Stimulated activated CD8-positive, alpha-beta memory T cell treated with anti-CD3 and anti-CD28 coated beads, Interleukin-4, amount 100 ng/mL, for 24 hours (primary cell): ENCODE results near the gene DYNC2H1.
"Not testable (repeated sequence)": the region's sequence is repeated elsewhere in the genome, so short reads cannot be mapped to it uniquely, and the experiment has no call there.

Experiments used
- DNase-seq: peaks from one replicate; pipeline ENCODE4 v3.0.0-alpha.2; 2020; ENCODE audit warnings: low read depth

DYNC2H1 gene

DNA sequence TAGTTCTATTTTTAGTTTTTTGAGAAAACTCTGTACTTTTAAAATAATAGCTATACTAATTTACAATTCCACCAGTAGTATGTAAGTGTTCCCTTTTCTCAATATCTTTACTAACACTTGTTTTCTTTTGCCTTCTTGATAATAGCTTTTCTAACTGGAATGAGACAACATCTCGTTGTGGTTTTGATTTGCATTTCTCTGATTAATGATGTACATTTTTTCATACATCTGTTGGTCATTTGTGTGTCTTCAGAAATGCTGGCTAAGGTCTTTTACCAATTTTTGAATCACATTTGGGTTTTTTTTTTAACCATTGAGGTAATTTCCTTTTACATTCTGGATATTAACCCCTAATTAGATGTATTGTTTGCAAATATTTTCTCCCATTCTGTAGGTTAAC lies 258.9 kb downstream of the DYNC2H1 start:
- no peak for DNase-seq

DNA sequence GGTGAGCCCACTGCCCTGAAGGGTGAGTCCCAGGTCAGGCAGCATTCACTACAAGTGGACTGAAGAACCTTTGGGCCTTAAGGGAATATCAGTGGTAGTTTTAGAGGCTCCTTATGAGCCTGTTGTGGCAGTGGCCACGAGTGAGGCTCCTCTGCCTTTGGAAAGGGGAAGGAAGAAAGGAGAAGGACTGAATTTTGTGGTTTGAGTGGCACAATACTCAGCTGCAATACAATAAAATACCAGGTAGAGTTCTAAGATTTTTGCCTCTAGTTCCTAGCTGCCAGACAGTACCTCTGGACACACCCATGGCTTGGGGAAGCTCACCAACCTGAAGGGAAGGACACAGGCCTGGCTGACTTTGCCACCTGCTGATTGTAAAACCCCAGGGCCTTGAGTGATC lies 260.9 kb downstream of the DYNC2H1 start:
- no peak for DNase-seq

DNA sequence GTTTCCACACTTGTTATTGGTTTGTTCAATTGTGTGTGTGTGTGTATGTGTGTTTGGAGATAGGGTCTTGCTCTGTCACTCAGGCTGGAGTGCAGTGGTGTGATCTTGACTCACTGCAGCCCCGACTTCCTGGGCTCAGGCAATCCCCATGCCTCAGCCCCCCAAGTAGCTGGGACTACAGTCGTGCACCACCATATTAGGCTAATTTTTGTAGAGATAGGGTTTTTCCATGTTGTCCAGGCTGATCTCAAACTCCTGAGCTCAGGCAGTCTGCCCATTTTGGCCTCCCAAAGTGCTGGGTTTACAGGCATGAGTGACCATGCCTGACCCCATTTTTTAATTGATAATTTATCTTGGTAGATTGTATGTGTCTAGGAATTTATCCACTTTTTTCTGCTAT lies 263.7 kb downstream of the DYNC2H1 start:
- DNase-seq, result no peak

DNA sequence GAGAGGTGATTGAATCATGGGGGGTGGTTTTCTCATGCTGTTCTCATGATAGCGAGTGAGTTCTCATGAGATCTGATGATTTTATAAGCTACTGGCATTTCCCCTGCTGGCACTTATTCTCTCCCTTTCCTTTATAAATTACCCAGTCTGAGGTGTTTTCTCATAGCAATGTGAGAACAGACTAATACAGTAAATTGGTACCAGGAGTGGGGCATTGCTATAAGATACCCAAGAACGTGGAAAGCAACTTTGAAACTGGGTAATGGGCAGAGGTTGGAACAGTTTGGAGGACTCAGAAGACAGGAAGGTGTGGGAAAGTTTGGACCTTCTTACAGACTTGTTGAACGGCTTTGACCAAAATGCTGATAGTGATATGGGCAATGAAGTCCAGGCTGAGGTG lies 265.0 kb downstream of the DYNC2H1 start:
- not testable (repeated sequence) for DNase-seq

DNA sequence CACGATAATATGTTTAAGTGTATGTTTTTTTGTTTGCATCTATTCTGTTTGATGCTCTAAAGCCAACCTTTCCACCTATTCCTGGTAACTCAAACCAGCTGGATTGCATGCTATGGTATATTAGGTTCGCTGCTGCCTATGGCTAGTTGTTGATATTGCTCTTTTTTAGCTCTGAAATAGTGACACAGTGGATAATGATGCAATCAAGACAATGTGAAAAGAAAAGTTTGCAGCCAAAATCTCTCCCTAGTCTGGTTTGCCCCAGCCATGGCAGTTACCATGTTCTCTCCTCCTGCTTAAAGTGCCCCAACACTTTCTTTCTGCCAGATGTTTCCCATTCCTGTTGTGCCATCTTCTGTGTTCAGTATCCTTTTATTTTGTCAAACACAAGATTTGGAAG lies 269.7 kb downstream of the DYNC2H1 start:
- DNase-seq, result no peak

DNA sequence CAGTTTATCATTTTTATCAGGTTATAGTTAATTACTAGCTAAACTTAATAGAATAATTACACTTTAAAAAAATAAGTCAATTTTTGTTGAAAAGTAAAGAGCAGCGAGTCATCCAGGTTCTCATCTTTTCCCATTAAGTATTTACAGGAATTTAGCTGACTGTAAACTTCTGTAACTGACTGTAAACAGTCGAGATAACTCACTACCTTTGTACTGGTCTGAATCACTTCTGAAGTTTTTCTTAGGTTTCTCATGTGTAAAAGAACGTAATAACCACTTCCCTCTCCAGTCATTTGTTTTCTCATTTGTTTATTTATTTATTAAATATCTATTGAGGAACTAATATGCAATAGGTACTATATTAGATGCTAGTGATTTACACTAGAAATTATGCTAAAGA lies 270.8 kb downstream of the DYNC2H1 start:
- no peak for DNase-seq

DNA sequence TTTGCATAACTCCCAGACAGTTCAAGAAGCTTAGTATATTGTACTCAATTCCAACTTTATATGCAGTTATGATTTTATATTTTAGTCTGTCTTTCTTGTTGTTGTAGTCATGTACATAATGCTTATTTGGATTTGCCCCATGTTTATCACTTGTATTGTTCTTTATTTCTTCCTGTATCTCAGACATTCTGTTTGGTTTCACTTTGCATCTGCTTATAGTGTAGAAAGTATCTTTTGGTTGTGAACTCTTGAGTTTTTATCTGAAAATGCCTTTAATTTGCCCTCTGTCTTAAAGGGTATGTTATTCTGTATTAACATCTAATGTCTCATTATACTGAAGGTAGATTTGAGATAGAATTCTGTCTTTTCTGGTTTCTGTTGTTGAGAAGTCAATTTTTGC lies 275.4 kb downstream of the DYNC2H1 start:
- DNase-seq, result no peak

DNA sequence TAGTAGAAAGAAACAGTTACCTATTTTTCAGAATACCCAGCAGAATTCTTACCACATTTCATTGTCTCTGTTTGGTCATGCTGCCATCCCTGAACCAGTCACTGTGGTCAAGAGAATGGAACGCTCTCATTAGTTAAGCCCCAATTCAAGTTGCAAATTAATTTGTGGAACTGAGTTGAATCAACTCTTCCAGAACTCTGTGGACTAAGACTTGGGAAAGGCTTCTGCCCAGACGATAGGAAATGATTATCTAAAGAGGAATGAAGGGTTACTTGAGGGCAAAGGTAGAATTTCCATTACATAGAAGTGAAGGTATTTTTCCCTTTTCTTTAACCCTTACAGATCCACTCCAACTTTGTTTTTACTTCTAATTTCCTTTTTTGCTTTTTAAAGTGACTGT lies 286.4 kb downstream of the DYNC2H1 start:
- no peak for DNase-seq

DNA sequence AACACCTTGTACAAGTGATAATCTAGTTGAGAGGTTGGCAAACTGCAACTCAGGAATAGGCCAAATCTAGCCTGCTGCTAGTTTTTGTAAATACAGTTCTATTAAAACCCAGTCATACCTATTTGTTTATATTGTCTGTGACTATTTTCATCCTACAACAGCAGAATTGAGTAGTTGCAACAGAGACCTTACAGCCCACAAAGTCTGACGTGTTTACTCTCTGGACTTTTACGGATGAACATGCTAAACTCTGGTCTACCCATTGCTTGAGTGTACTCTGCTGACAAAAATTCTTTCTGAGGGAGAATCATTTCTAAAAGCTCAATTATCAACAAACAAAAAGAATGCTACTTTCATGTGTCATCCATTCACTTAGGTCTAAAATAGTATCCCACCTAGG lies 287.0 kb downstream of the DYNC2H1 start:
- DNase-seq, result no peak

DNA sequence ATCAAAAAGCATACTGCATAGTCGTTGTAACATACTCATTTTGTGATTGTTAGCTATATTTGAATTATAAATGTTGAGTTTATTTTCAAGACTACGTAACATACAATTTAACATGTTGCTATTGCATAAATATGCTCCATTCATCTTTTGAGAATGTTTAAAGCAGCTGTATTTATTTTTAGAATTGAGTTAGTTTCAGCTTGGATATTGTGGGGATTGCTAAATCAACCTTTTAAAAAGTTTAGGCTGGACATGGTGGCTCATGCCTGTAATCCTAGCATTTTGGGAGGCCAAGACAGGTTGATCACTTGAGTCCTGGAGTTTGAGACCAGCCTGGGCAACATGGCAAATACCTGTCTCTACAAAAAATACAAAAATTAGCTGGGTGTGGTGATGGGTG lies 288.1 kb downstream of the DYNC2H1 start:
- DNase-seq, result no peak

DNA sequence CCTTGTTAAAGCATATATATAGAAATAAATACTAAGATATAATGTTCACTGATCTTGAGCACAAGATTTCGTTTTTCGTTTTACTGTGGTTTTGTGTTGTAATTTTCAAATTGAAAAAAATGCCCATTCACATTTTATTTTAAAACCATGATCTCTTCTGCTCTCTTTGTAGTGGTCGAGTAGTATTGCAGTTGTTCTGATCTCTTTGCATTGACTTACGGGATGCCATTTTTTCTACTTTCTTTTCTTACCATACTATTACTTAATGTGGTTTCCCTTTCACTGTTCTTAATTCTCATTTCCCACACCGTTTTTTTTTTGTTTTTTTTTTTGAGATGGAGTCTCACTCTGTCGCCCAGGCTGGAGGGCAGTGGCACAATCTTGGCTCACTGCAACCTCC lies 289.6 kb downstream of the DYNC2H1 start:
- no peak for DNase-seq

DNA sequence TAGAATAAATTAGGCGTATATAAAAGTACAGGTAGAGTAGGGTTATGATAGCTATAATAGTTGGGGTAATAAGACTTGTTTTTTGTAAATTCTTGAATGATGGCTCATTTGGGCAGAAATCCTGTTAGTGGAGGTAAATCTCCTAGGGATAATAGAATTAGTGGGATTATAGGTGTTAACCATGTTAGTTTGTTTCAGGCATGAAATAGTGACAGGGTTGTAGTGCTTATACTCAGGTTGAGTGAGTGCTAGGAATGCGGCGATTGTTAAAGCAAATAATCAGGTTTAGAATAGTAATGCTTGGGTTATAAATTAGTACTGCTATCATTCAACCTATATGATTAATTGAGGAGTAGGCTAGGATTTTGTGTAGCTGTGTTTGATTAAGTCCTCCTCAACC lies 297.1 kb downstream of the DYNC2H1 start:
- no peak for DNase-seq

DNA sequence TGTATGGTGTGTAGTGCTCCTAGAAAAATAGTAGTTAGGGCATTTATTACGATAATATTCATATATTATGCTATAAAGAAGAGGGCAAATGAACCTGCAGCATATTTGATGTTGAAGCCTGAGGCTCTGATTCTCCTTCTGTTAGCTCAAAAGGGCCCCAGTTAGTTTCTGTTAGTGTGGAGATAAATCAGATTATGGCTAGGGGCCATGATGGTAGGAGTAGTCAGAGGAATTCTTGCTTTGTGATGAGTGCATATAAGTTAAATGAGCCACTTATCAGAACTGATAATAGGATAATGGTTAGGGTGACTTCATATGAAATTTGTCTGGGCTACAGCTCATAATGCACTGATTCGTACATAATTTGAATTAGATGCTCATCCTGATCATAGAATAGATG lies 298.4 kb downstream of the DYNC2H1 start:
- no peak for DNase-seq

DNA sequence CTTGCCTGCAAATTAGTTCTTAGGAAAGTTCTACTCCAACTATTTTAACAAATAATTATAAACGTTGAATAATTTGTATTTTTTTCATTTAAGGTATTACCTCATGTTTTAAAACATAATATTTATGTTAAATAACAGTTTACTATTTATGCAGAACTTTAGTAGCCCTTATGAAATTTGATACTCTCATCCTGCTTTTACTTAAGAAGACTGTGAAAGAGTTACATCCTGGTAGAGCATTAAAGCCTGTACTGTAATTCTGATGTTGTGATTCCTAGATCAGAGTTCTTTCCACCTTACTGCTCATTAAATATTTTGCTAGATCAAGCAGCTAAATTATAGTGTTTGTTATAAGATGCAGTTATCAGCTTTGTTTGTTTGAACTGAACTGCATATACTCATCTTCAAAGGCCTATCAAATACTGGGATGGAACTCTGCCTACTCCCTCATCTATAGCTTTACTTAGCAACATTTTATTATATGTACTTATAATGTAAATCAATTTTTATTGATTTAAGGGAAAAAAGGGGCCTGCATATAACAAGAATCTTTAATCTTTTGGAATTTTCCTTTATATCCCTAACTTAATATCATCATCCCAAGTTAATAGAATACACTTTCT lies 304.2 kb downstream of the DYNC2H1 start:
- no peak for DNase-seq

DNA sequence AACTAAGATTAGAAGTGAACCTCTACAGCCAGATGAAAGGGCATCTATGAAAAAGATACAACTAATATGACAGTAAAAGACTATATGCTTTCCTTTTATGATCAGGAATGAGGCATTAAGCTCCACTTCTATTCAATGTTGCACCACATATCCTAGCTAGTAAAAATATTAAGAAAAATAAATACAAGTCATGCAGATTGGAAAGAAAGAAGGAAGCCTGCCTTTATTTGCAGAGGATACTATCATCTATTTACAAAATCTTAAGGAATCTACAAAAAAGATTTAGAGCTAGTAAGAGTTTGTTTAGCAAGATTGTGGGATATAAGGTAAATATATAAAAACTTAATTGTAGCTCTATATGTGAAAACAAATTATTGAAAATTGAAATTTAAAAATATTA lies 308.8 kb downstream of the DYNC2H1 start:
- DNase-seq, result no peak

DNA sequence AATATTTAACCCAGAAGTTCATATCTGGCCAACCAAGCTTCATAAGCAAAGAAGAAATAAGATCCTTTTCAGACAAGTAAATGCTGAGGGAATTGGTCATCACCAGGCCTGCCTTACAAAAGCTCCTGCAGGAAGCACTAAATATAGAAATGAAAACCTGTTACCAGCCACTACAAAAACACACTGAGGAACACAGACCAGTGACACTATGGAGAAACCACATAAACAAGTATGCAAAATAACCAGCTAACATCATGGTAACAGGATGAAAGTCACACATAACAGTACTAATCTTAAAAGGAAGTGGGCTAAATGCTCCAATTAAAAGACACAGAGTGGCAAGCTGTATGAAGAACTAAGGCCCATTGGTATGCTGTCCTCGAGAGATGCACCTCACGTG lies 311.4 kb downstream of the DYNC2H1 start:
- DNase-seq, result no peak

DNA sequence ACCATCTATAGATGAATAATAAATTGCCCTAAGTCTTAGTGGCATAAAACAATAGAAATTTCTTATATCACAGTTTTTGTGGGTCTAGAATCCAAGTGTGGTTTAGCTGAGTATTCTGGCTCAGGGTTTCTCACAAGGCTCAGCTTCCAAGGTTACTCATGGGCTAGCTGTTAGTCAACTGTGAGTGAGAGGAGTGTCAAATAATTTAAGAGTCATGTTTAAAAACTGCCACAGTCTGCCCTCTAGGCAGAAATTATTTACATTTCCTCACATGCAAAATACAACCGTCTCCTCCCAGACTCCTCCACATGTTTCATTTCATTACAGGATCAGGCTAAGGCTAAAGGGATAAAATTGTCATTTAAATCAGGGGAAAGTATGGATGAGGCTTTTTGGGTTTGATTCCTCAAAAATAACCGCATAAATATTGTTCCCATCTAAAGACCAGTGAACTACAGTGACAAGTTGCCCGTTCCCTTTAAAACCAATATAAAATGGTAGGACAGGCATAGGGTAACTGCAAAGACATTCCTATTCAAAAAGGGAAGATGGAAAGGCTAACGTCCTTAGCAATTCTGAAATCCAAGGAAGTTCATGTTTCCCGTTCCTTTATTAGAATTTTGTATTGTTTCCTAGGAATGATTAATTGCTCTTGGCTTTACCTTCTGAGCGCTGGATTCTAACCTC lies 324.3 kb downstream of the DYNC2H1 start:
- no peak for DNase-seq

DNA sequence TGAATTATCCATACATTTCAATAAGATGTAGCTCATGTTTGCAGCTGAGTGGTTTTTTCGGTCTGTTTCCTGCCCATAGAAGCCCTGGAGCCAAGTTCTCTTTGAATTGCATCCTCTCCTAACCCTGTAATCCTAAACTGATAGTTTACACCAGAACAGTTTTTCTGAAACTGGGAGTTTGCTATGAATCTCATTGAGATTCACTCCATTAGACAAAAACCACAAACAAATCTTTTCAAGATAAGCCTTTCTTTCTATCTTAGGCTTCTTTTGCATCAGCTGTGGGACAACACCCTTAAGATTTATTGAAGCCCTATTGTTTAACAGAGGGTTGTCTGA lies 324.8 kb downstream of the DYNC2H1 start:
- DNase-seq, result no peak

DNA sequence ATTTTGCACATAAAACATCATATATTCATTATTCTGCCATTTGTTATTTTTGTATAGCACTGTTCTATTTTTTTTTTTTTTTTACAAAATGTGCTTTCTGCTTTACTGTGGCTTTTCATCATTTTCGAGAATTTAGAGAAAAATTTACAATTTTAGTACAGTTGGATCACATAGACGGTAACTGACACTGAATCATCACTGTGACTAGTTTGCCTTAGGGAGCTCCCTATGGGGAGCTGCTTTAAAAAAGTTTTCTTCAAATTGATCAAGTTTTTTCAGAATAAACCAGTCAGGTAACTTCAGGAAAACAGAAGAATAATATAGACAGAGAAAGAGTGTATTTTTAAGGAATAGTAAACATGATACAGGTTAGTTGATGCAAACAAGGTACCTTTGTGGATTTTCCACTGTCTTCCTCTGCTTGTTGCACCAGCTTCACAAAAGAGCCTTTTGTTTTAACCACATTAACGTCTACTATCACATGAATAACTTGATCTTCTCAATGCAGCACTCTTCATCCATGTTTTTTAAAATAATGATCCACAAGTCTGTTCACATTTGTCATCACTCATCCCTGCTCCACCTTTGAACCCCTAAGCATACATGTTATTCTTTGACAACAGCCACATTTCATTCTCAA lies 327.0 kb downstream of the DYNC2H1 start:
- no peak for DNase-seq

DNA sequence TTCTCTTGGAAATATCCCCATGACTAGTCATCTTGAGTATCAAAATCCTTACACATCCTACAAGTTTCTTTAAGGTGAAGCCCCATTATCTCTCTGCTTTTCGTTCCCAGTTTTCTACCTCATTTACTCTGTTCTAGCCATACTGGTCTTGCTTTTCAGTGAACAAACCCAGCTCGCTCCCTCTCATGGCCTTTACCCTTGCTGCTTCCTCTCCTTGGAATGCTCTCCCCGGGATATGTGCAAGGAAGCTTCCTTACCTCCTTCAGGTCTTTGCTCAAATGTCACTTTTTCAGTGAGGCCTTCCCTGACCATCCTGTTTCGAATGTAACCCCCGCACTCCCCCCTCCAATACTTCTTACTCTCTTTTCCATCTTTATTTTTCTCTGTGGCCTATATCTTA lies 331.8 kb downstream of the DYNC2H1 start:
- no peak for DNase-seq

DNA sequence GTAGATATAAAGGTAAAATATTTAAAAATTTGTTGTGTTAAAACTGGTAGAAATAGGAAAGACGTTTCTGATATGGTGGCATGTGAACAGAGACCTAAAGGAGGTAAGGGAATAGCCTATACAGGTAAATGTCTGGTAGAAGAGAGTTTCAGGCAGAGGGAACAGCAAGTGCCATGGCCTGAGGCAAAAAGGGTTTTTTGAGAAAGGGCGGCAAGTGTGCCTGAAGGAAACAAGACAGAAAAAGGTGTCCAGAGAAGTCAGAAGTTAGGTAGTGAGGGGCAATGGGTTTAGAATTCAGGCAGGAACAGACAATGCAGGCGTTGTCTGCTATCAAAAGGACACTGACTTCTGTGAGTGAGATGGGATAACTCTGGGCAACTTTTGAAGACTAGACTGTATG lies 339.7 kb downstream of the DYNC2H1 start:
- no peak for DNase-seq

DNA sequence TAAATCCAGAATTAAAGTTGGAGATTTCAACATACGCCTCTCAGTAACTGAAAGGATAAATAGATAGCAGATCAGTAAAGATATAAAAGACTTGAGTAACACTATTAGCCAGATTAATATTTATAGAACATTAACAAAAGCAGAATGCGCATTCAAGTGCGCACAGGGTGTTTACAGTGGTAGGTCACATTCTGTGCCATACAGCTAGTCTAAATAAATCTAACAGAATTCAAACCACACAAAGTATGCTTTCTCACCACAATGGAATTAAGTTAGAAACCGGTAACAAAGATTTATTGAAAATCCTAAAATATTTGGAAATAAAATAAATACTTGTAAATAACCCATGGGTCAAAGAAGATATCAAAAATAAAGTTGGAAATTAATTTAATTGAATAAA lies 341.0 kb downstream of the DYNC2H1 start:
- no peak for DNase-seq

DNA sequence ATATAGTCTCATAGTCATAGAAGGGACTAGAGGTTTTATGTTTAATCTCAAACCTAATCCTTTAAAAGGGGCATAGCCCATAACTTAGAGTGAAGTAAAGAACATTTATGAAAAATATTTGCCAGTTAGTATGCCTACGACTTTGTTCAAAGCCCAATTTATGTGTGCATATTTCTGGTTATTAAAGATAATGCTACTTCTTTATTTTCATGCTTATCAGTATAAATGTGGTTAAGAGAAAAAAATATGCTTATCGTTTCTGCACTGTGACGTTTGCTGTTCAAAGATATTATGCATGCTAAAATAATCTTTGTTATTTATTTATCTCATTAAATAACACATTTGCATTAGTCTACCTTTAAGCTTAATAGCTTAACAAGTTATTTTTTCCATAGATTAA lies 343.9 kb downstream of the DYNC2H1 start:
- no peak for DNase-seq
